ENCODE results near the gene RFTN1.

RFTN1 gene

GRCh38 chr3:16325850-16326249, 187.6 kb downstream of the RFTN1 start:
- TF ChIP-seq, protein P1, sequence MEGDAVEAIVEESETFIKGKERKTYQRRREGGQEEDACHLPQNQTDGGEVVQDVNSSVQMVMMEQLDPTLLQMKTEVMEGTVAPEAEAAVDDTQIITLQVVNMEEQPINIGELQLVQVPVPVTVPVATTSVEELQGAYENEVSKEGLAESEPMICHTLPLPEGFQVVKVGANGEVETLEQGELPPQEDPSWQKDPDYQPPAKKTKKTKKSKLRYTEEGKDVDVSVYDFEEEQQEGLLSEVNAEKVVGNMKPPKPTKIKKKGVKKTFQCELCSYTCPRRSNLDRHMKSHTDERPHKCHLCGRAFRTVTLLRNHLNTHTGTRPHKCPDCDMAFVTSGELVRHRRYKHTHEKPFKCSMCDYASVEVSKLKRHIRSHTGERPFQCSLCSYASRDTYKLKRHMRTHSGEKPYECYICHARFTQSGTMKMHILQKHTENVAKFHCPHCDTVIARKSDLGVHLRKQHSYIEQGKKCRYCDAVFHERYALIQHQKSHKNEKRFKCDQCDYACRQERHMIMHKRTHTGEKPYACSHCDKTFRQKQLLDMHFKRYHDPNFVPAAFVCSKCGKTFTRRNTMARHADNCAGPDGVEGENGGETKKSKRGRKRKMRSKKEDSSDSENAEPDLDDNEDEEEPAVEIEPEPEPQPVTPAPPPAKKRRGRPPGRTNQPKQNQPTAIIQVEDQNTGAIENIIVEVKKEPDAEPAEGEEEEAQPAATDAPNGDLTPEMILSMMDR (IDR thresholded peaks at IDR 0.05; ENCODE audit: insufficient read depth, low read length, missing control alignments): no peak
- ChIA-PET CTCF (interaction anchor here (2.5 kb wide), 1 partner anchor 11 kb away, joined by 11 read pairs; no protein-coding TSS in a partner anchor), POLR2A (no interaction called here)
- no peak for DNase-seq (ENCODE audit: low read depth, low spot score)
- no peak overlapping the region for H3K4me3 ChIP-seq (ENCODE audit: low read depth, low read length)

DNA sequence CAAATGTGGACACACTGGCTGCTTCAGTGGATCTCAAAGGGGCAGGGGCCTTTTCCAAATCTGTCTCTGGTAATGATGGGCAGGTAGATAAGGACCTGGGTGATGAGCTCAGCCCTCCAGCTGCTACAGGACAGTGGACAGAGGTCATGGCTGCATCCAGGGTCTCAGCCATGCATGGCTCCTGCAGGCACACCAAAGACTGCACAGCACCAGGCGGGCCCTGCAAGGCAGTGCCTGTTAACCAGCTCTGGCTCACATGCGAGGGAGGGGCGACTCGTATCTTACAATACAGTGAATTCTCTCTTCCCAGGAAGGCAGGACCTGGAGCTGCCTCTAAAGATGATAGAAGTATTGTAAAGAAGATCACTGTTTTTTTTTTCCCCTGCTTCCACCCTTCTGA, 189.8 kb downstream of the RFTN1 start:
- no peak for DNase-seq (ENCODE audit: low read depth, low spot score)
- TF ChIP-seq, protein P1 (IDR thresholded peaks at IDR 0.05; ENCODE audit: insufficient read depth, low read length, missing control alignments): no peak
- H3K4me3 ChIP-seq (ENCODE audit: low read depth, low read length): no peak overlapping the region
- ChIA-PET POLR2A (no interaction called here), CTCF (interaction anchor here (0.7 to 2.5 kb wide), 5 partner anchors 9 to 192 kb away, joined by 3 to 11 read pairs (median 4); no protein-coding TSS in a partner anchor)

DNA sequence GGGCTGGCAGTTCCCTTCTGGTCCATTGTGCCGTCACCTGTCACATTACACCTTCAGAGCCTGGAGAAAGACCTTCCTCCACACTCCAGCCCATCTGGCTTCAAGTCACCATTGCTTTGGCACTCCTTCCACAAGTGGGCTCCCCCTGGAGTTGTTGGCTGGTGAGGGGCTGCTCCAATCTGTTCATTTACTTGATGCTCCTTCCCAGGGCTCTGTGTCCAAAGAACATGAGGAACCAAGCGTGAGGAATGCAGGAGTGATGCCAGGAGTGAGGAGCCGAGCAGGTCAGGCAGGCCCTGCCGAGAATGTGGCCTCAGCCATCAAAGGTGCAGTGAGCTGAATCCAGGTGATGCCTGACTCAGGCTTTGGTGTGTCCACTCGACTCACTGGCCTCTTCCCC, 191.3 kb downstream of the RFTN1 start:
- no peak for DNase-seq (ENCODE audit: low read depth, low spot score)
- ChIA-PET CTCF (interaction anchor here (1.1 kb wide), 1 partner anchor 18 kb away, joined by 4 read pairs; no protein-coding TSS in a partner anchor), POLR2A (no interaction called here)

DNA sequence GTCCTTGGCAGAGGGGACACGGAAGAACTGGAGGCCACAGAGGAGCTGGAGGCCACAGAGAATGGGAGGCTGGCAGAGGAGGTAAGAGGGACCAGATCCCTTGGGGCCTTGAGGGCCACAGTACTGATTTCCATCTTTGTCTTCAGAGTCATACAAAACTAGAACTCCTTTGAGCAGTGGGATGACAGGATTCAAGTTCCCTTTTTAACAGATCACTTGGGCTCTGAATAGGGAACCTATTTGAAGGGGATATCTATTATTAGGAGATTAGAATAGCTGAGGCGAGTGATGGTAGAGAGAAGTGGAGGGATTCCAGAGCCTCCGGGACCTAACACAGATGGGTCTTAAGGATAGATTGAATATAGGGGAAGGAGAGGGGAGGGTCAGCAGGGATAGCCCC, 192.8 kb downstream of the RFTN1 start:
- ChIA-PET CTCF (interaction anchor here (1.1 to 3.4 kb wide), 4 partner anchors 8 to 198 kb away, joined by 3 to 10 read pairs (median 7); no protein-coding TSS in a partner anchor), POLR2A (no interaction called here)
- no peak overlapping the region for H3K4me3 ChIP-seq (ENCODE audit: low read depth, low read length)
- TF ChIP-seq, protein P1 (IDR thresholded peaks at IDR 0.05; ENCODE audit: insufficient read depth, low read length, missing control alignments): no peak
- no peak for DNase-seq (ENCODE audit: low read depth, low spot score)

More for the DNA sequence above, 191.3 kb downstream of the RFTN1 start:
- TF ChIP-seq, protein P1 (IDR thresholded peaks at IDR 0.05; ENCODE audit: insufficient read depth, low read length, missing control alignments): no peak
- no peak overlapping the region for H3K4me3 ChIP-seq (ENCODE audit: low read depth, low read length)

- ChIA-PET POLR2A (no interaction called here), CTCF (interaction anchor here (0.6 to 3.4 kb wide), 8 partner anchors 9 to 231 kb away, joined by 3 to 10 read pairs (median 5); no protein-coding TSS in a partner anchor)
- H3K4me3 ChIP-seq (ENCODE audit: low read depth, low read length): no peak overlapping the region
- TF ChIP-seq, protein P1 (IDR thresholded peaks at IDR 0.05; ENCODE audit: insufficient read depth, low read length, missing control alignments): no peak
- no peak for DNase-seq (ENCODE audit: low read depth, low spot score)
These were observed 193.8 kb downstream of the RFTN1 start for GRCh38 chr3:16319723-16320122.

DNA sequence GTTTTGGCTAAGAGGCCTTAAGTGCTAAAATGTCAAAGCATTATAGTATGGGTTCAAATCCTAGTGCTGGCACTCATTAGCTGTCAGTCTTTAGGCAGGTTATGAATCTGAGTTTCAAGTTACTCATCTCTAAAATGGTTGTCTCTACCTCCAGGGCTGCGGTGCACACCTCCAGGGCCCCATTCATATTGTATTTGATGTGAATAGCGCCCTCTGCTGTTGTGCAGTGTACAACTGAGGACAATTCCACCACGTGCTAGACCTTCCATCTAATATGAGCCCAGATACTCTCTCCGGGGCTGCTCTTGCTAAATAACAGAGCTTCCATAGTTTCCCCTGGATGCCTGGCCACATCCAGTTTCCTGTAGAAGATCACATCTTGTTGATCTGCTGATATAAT, 194.2 kb downstream of the RFTN1 start:
- CTCF ChIA-PET: interaction anchor here (0.6 to 3.4 kb wide), 7 partner anchors 11 to 231 kb away, joined by 3 to 10 read pairs (median 5); no protein-coding TSS in a partner anchor
- no peak for DNase-seq (ENCODE audit: low read depth, low spot score)
- POLR2A ChIA-PET: no interaction called here
- H3K4me3 ChIP-seq (ENCODE audit: low read depth, low read length): no peak overlapping the region
- TF ChIP-seq, protein P1 (IDR thresholded peaks at IDR 0.05; ENCODE audit: insufficient read depth, low read length, missing control alignments): no peak

Data from AG04449 (cell line).